Chondrocyte (in vitro differentiated cells): ENCODE results near the gene IST1. TPM values are rescaled to one million over a fixed set of nuclear protein-coding genes. Genes with fewer than 3 reads are reported as not detected.

ENCODE experiments used
- DNase-seq: peaks from one replicate; pipeline ENCODE4 v3.0.0; 2021; ENCODE audit warnings: mixed read lengths, low spot score
- H3K27ac Mint-ChIP-seq: one replicate; pipeline ENCODE4 v1.8.0; 2021; ENCODE audit warnings: mild to moderate bottlenecking, moderate library complexity, mixed read lengths; ENCODE audit not compliant: unreplicated experiment
- H3K27me3 Mint-ChIP-seq: 2 replicates; pipeline ENCODE4 v1.8.0; 2021; ENCODE audit warnings: low read depth, mixed read lengths
- H3K36me3 Mint-ChIP-seq: 2 replicates; pipeline ENCODE4 v1.8.0; 2021; ENCODE audit warnings: low read depth, mixed read lengths
- H3K4me1 Mint-ChIP-seq: 2 replicates; pipeline ENCODE4 v1.8.0; 2021; ENCODE audit warnings: low read depth, mild to moderate bottlenecking, mixed read lengths
- H3K4me3 Mint-ChIP-seq: one replicate; pipeline ENCODE4 v1.8.0; 2021; ENCODE audit warnings: mild to moderate bottlenecking, moderate library complexity, mixed read lengths; ENCODE audit not compliant: unreplicated experiment
- H3K9me3 Mint-ChIP-seq: 2 replicates; pipeline ENCODE4 v1.8.0; 2021; ENCODE audit warnings: low read depth, mixed read lengths
- CTCF ChIP-seq: fragments of 200-600 bp; sonication (generic); IDR thresholded peaks from 2 replicates; pipeline ENCODE4 v1.5.0; 2021; ENCODE audit warnings: antibody characterized with exemption, mild to moderate bottlenecking, moderate library complexity
- long read RNA-seq: library from polyadenylated mRNA; stranded (forward); transcript quantifications from one replicate; pipeline ENCODE4 v2.0.0, GENCODE V29; 2021
- total RNA-seq: library from RNA; stranded (reverse); gene quantifications from 3 replicates; pipeline ENCODE4 v1.2.1, GENCODE V29; 2021

Gene IST1
- total RNA-seq, result 172 to 174 TPM (median 172 TPM) in 3 replicates
- long read RNA-seq, full-length matches to known transcripts, result 147 of 210 reads
- long read RNA-seq, partial matches to known transcripts, result 5 of 210 reads
- long read RNA-seq, other reads (novel, unspliced or antisense), result 58 of 210 reads

- Mint-ChIP-seq H3K4me3 (peak within 1 kb of the TSS; percentile 92), H3K4me1 (peaks cover 27% of the 10 kb centered on the region), H3K27me3 (no peaks in the 10 kb centered on the region), H3K9me3 (no peaks in the 10 kb centered on the region), H3K36me3 (no peaks in the 10 kb centered on the region), H3K27ac (peak within 1 kb of the TSS; percentile 99)
- TF ChIP-seq CTCF, result no peak
- DNase-seq, result peak; percentile 99
Measured at GRCh38 chr16:71894921-71895678, at the start of gene IST1. Gene IST1, plus strand, starts transcription at chr16:71895531. Its CDS starts 20,110 bp downstream, at chr16:71915641.

- H3K27ac Mint-ChIP-seq, result peak within 1 kb of the TSS; percentile 96
- peak; percentile 96 for DNase-seq
- peak; percentile 12 for TF ChIP-seq CTCF
- peaks cover 32% of the 10 kb centered on the region for H3K4me1 Mint-ChIP-seq
- peak within 1 kb of the TSS; percentile 91 for H3K4me3 Mint-ChIP-seq
- H3K9me3 Mint-ChIP-seq, result no peaks in the 10 kb centered on the region
- H3K27me3 Mint-ChIP-seq, result no peaks in the 10 kb centered on the region
- peaks cover 17% of the 10 kb centered on the region for H3K36me3 Mint-ChIP-seq
Measured at GRCh38 chr16:71845639-71846430, 49.5 kb upstream of the IST1 start, which contains the start of gene ATXN1L. Gene ATXN1L, plus strand, starts transcription at chr16:71845976. Its CDS starts 3,765 bp downstream, at chr16:71849741.

GRCh38 chr16:71846431-71846830, 48.9 kb upstream of the IST1 start:
- TF ChIP-seq CTCF, result no peak
- no peaks in the 10 kb centered on the region for H3K27me3 Mint-ChIP-seq
- H3K4me3 Mint-ChIP-seq, result peak overlapping the region; percentile 91
- H3K27ac Mint-ChIP-seq, result peak overlapping the region; percentile 88
- no peaks in the 10 kb centered on the region for H3K9me3 Mint-ChIP-seq
- peaks cover 32% of the 10 kb centered on the region for H3K4me1 Mint-ChIP-seq
- H3K36me3 Mint-ChIP-seq, result peaks cover 19% of the 10 kb centered on the region
- DNase-seq, result no peak

- peak overlapping the region; percentile 22 for H3K27ac Mint-ChIP-seq
- no peak for TF ChIP-seq CTCF
Measured at GRCh38 chr16:71847096-71847495, 48.2 kb upstream of the IST1 start.

GRCh38 chr16:71848622-71849021, 46.7 kb upstream of the IST1 start:
- peaks cover 23% of the 10 kb centered on the region for H3K36me3 Mint-ChIP-seq

More at GRCh38 chr16:71847096-71847495, 48.2 kb upstream of the IST1 start:
- H3K27me3 Mint-ChIP-seq, result no peaks in the 10 kb centered on the region
- H3K36me3 Mint-ChIP-seq, result peaks cover 20% of the 10 kb centered on the region
- H3K4me1 Mint-ChIP-seq, result peaks cover 32% of the 10 kb centered on the region
- H3K4me3 Mint-ChIP-seq, result peak overlapping the region; percentile 91
- no peaks in the 10 kb centered on the region for H3K9me3 Mint-ChIP-seq
- DNase-seq, result no peak

More at GRCh38 chr16:71848622-71849021, 46.7 kb upstream of the IST1 start:
- no peak for DNase-seq
- Mint-ChIP-seq H3K27me3 (no peaks in the 10 kb centered on the region), H3K27ac (no peak overlapping the region), H3K4me3 (no peak overlapping the region), H3K9me3 (no peaks in the 10 kb centered on the region), H3K4me1 (peaks cover 35% of the 10 kb centered on the region)
- TF ChIP-seq CTCF, result no peak
